ENCODE results near the gene ATG7.

ATG7 gene

GRCh38 chr3:11305509-11305908, 33.3 kb downstream of the ATG7 start:
- ATAC-seq = no peak
- no peak for TF ChIP-seq OSR1 (CRISPR knock-in tag; IDR thresholded peaks at IDR 0.05)
- TF ChIP-seq TSHZ2 (CRISPR knock-in tag; IDR thresholded peaks at IDR 0.05) = no peak
- TF ChIP-seq RARB (CRISPR knock-in tag; IDR thresholded peaks at IDR 0.05) = no peak
- TF ChIP-seq ARNTL (CRISPR knock-in tag; IDR thresholded peaks at IDR 0.05; ENCODE audit: borderline replicate concordance, low read depth) = no peak
- TF ChIP-seq GLIS3 (CRISPR knock-in tag; IDR thresholded peaks at IDR 0.05) = no peak
- TF ChIP-seq ZNF565 (CRISPR knock-in tag; conservative IDR thresholded peaks at IDR 0.05; ENCODE audit: low read depth) = no peak
- TF ChIP-seq TCF4 (CRISPR knock-in tag; IDR thresholded peaks at IDR 0.05; ENCODE audit: borderline replicate concordance) = no peak
- TF ChIP-seq CSRNP3 (CRISPR knock-in tag; IDR thresholded peaks at IDR 0.05) = no peak
- no peak for TF ChIP-seq ISL1 (CRISPR knock-in tag; IDR thresholded peaks at IDR 0.05)
- no peak for TF ChIP-seq CSDC2 (CRISPR knock-in tag; IDR thresholded peaks at IDR 0.05)
- TF ChIP-seq ZNF70 (CRISPR knock-in tag; IDR thresholded peaks at IDR 0.05) = no peak
- TF ChIP-seq PATZ1 (CRISPR knock-in tag; IDR thresholded peaks at IDR 0.05; ENCODE audit: borderline replicate concordance) = no peak
- TF ChIP-seq ZNF8 (CRISPR knock-in tag; IDR thresholded peaks at IDR 0.05) = no peak
- no peak for TF ChIP-seq ESRRG (CRISPR knock-in tag; IDR thresholded peaks at IDR 0.05)
- TF ChIP-seq SNAI2 (CRISPR knock-in tag; IDR thresholded peaks at IDR 0.05) = no peak
- TF ChIP-seq ZFP30 (CRISPR knock-in tag; IDR thresholded peaks at IDR 0.05) = no peak
- TF ChIP-seq ZC3H10 (CRISPR knock-in tag; IDR thresholded peaks at IDR 0.05) = no peak

- no peak for ATAC-seq
- TF ChIP-seq ZNF565 (CRISPR knock-in tag; conservative IDR thresholded peaks at IDR 0.05; ENCODE audit: low read depth) (no peak), ZC3H10 (CRISPR knock-in tag; IDR thresholded peaks at IDR 0.05) (no peak), OSR1 (CRISPR knock-in tag; IDR thresholded peaks at IDR 0.05) (no peak), ESRRG (CRISPR knock-in tag; IDR thresholded peaks at IDR 0.05) (no peak), POU6F1 (CRISPR knock-in tag; IDR thresholded peaks at IDR 0.05; ENCODE audit: borderline replicate concordance, low read depth) (no peak), ZFP30 (CRISPR knock-in tag; IDR thresholded peaks at IDR 0.05) (no peak), TCF4 (CRISPR knock-in tag; IDR thresholded peaks at IDR 0.05; ENCODE audit: borderline replicate concordance) (no peak)
These were observed 34.8 kb downstream of the ATG7 start for GRCh38 chr3:11306817-11307589.

GRCh38 chr3:11307830-11308432, 35.7 kb downstream of the ATG7 start:
- no peak for ATAC-seq
- TF ChIP-seq ISL1 (CRISPR knock-in tag; IDR thresholded peaks at IDR 0.05) (no peak), ARNTL (CRISPR knock-in tag; IDR thresholded peaks at IDR 0.05; ENCODE audit: borderline replicate concordance, low read depth) (no peak), ZNF8 (CRISPR knock-in tag; IDR thresholded peaks at IDR 0.05) (no peak), ESRRG (CRISPR knock-in tag; IDR thresholded peaks at IDR 0.05) (no peak), PATZ1 (CRISPR knock-in tag; IDR thresholded peaks at IDR 0.05; ENCODE audit: borderline replicate concordance) (no peak), ZC3H10 (CRISPR knock-in tag; IDR thresholded peaks at IDR 0.05) (no peak), OSR1 (CRISPR knock-in tag; IDR thresholded peaks at IDR 0.05) (no peak), POU6F1 (CRISPR knock-in tag; IDR thresholded peaks at IDR 0.05; ENCODE audit: borderline replicate concordance, low read depth) (no peak), PPARA (CRISPR knock-in tag; IDR thresholded peaks at IDR 0.05; ENCODE audit: borderline replicate concordance) (no peak), CSDC2 (CRISPR knock-in tag; IDR thresholded peaks at IDR 0.05) (no peak), TCF4 (CRISPR knock-in tag; IDR thresholded peaks at IDR 0.05; ENCODE audit: borderline replicate concordance) (no peak), TSHZ2 (CRISPR knock-in tag; IDR thresholded peaks at IDR 0.05) (no peak), BACH2 (CRISPR knock-in tag; IDR thresholded peaks at IDR 0.05; ENCODE audit: borderline replicate concordance) (no peak)
